ENCODE results near the gene NTM.
A peak's percentile ranks its signal among the peaks of the same experiment; 100 is the strongest.

NTM gene

DNA sequence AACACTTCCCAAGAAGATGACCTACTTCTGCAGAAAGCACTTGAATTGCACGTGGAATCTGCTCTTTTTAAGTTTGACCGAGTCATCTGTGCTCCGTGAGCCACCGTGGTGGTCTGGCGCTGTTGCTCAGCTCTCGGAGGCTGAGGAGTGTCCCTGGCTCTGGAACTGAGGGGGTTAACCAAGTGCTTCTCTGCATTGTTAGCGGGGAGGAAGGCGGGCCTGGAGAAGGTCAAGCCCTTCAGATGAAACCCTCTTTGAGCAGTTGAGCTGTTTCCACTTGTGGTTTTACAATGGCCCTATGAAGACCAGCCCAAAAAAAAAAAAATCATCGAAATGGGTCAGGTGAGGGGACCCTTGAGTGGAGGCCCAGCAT is 286.4 kb downstream of the NTM start:
- DNase-seq: no peak

GRCh38 chr11:131658414-131658813 is 288.0 kb downstream of the NTM start:
- no peak for DNase-seq

DNA sequence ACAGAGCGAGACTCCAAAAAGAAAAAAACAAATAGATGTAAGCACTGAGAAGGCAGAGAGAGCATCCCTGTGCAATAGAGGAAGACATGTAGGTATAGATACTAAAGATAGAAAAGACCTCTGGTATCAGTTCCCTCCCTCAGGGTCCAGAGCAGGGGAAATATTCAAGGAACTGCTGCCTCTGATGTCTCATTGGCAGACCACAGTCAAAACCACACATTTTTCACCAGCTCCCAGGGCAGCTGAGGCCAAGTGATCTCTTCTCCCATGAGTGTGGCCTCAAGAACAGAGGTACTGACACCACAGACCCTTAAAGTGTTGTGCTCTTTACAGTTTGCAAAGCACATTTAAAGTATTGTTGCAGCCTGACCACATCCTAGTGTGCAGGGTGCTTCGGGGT is 288.5 kb downstream of the NTM start:
- no peak for DNase-seq

GRCh38 chr11:131659931-131660330 is 289.5 kb downstream of the NTM start:
- DNase-seq: no peak

DNA sequence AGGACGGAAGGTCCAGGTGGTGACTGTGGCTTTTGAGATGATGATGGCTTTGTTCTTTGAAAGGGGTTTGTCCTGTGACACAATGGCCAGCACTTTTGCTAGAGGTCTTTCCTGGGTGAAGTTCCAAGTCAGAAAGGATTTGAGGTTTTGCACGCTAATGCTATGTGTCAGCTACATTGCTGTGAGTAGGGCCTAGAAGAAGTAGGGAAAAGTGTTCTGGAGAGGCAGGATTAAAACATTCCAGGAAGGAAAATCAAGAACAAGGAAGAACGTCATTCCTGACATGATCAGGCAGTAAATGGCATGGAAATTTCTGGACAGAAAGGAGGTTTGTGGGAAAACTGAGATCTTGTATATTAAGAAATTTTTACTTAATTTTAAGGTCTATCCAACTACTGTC is 290.7 kb downstream of the NTM start:
- no peak for DNase-seq

- DNase-seq: no peak
Observed at GRCh38 chr11:131662317-131662972, 292.0 kb downstream of the NTM start.

GRCh38 chr11:131662993-131663392 is 292.6 kb downstream of the NTM start:
- DNase-seq: no peak

GRCh38 chr11:131663405-131664200 is 293.2 kb downstream of the NTM start:
- no peak for DNase-seq

DNA sequence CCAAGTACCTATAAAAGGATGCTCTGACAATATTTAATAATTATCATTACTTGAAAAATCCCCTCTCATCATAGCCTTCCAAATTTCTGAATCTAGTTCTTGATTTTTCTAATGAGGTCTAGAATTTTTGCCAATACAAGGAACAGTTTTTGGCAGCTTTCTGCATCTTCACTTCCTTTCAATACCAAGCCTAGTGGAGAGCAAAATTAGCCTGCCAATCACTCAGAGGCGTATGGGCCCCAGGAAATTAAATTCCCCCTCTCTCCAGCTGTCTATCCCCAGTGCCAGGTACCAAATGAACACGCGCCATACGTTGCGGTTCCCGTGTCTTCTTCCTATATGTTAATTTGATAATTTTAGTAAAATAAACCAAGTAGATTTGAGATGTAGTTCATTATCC is 293.9 kb downstream of the NTM start:
- no peak for DNase-seq

- no peak for DNase-seq
Observed at GRCh38 chr11:131664816-131665215, 294.4 kb downstream of the NTM start.

GRCh38 chr11:131665344-131665968 is 295.0 kb downstream of the NTM start:
- no peak for DNase-seq

- no peak for DNase-seq
Observed at GRCh38 chr11:131666006-131666405, 295.6 kb downstream of the NTM start.

GRCh38 chr11:131666617-131667016 is 296.2 kb downstream of the NTM start:
- DNase-seq: no peak

DNA sequence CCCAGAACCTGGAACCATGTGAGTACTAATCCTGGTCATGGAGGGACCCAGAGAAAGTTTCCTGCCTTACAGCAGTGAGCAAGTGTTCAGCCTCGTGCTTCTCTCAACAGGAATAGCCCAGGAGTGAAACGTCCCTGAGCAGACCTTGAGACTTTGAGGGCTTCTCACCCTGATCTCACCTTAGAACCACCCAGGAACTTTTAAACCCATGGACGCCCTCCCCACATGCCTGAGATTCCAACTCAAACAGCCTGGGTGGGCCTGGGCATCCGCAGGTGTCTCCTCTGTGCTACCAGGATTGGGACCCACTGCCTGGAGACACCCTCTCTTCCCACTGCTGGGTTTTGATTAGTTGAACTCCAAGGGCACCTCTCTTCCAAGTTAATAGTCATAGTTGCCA is 297.2 kb downstream of the NTM start:
- no peak for DNase-seq

GRCh38 chr11:131668500-131669400 is 298.3 kb downstream of the NTM start:
- DNase-seq: no peak

DNA sequence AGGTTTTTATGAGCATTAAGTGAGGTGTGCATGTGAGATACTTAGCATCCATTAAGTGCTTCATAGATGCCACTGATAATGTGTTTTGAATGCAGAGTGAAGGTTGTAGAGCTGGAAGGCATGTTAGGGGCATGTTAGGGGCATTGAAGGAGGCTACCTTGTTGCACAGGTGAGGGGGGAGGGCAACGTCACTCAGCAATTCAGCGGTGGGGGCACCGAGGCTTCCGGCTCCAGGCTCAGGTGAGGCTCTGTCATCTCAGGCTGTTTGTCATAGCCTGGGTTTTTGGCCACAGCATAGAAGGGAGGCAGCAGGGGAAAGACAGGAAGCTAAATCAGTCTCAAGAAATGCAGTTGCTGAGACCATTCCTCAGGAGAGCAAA is 299.0 kb downstream of the NTM start:
- DNase-seq: no peak

GRCh38 chr11:131670876-131671275 is 300.5 kb downstream of the NTM start:
- no peak for DNase-seq

DNA sequence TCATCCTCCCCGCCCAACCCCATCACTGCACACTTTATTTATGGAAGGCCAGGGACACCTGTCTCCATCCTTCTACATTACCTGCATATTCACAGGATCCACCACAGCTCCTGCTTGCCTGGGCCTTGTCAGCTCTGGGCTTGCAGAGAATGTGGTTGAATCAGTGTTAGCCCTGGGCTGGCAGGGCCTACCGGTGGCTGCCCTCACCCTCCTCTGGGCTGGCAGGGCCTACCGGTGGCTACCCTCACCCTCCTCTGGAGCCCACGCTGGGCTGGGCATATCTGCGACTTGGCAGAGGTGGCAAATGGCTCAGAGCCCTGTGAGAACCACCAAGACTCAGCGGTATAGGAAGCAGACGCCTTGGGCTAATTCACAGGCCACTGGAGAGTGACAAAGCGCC is 300.9 kb downstream of the NTM start:
- no peak for DNase-seq

GRCh38 chr11:131671734-131672133 is 301.3 kb downstream of the NTM start:
- DNase-seq: no peak

GRCh38 chr11:131672191-131672590 is 301.8 kb downstream of the NTM start:
- DNase-seq: no peak

DNA sequence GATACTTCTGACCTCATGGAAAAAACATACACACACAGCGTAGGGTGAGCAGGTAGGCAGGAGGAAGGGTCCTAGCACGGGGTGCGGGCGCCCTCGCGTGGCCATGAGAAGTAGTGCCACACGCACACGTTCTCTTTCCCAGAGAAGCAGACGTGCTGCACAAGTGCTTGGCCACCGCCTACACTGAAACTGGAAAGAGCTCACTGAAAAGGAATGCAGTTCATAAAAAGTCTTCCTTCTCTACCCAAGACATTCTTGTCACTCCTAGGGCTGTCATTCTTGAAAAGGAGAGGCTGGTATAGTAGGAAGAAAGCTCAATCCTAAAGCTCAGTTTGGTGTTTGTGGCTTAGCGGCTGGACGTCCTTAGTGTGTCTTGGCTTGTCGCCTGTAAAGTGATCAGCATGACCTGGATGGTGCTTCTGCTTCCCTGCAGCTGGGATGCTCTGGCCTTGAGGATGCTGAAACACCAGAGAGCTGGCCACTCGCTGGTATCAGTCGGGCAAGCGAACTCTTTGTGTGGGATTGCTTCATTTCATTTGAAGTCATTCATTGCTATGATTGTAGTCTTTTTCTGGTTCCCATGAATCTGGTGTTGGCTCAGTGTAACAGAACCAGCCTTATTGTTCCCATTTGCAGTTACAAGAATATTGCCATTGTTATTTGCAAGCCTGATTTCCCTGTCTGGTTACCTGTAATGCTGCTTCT is 303.8 kb downstream of the NTM start:
- peak; percentile 29 for DNase-seq

- no peak for DNase-seq
Observed at GRCh38 chr11:131675121-131675888, 304.9 kb downstream of the NTM start.

Measured in NCI-H1092 (cell line).